HepG2 (cell line): ENCODE measurements around the gene PAXIP1. TPM values are rescaled to one million over a fixed set of nuclear protein-coding genes. Genes with fewer than 3 reads are reported as not detected.

Source experiments
- ATAC-seq: fragments of 200-7000 bp; cut with Tn5 transposase; 3 replicates; pipeline ENCODE4 v1.9.1; 2020; ENCODE audit warnings: mild to moderate bottlenecking, moderate library complexity
- Bru-seq: library from RNA; stranded (reverse); fragments of 400-500 nt; gene quantifications from one replicate; lab custom pipeline; 2021; lab: Mats Ljungman, UMichigan
- BruChase-seq, 2 experiments: library from RNA; stranded (reverse); fragments of 400-500 nt; gene quantifications; one replicate each; lab custom pipeline; 2021; lab: Mats Ljungman, UMichigan
- BruUV-seq: library from RNA; stranded (reverse); fragments of 400-500 nt; replicated peaks from 2 replicates; lab custom pipeline; 2021; lab: Mats Ljungman, UMichigan
- CTCF ChIA-PET: fragments of 300-600 bp; formaldehyde crosslinking; extraction: SDS; loops from one replicate; lab custom pipeline; 2021; ENCODE audit warnings: low total read pairs, inconsistent platforms, low intra/inter-chr PET ratio; lab: Yijun Ruan, JAX
- POLR2A ChIA-PET: fragments of 350-600 bp; sonication (Branson Sonifier 250); formaldehyde crosslinking; loops from one replicate; lab custom pipeline; 2020; ENCODE audit warnings: antibody characterized with exemption, inconsistent platforms; lab: Yijun Ruan, JAX
- DNase-seq: peaks from one replicate; pipeline ENCODE4 v3.0.0-alpha.2; 2015; ENCODE audit warnings: low spot score
- FAIRE-seq: peaks from 3 replicates; lab custom pipeline; 2011; peaks lifted over from hg19 to GRCh38; lab: Jason Lieb, UNC
- H2AFZ ChIP-seq: one replicate; pipeline ENCODE4 v1.6.1; 2011; ENCODE audit warnings: low read length, inconsistent platforms
- H3K27ac ChIP-seq: fragments of 300-600 bp; 3 replicates; pipeline ENCODE4 v1.8.0; 2011; ENCODE audit warnings: mixed run types, mild to moderate bottlenecking, mixed read lengths, low read length, inconsistent platforms; ENCODE audit not compliant: insufficient read depth; ENCODE audit errors: extremely low read length
- H3K27me3 ChIP-seq, 2 experiments: fragments of 200-600 bp in 1 of 2; 2 replicates in 1 of 2; 3 replicates in 1 of 2; pipeline versions ENCODE4 v1.6.0 to v1.8.0; 2011; ENCODE audit warnings: low read length in 2 of 2, mild to moderate bottlenecking in 2 of 2, moderate library complexity in 2 of 2, inconsistent platforms in 1 of 2; ENCODE audit not compliant: insufficient read depth in 2 of 2, control insufficient read depth in 1 of 2
- H3K36me3 ChIP-seq, 2 experiments: fragments of 200-600 bp in 1 of 2; replicated peaks in 1 of 2; 2 replicates in 1 of 2; 3 replicates in 1 of 2; pipeline versions ENCODE4 v1.5.1 to v1.8.0; 2011; ENCODE audit warnings: low read length in 2 of 2, inconsistent platforms in 1 of 2; ENCODE audit not compliant: insufficient read depth in 2 of 2, control insufficient read depth in 1 of 2
- H3K4me1 ChIP-seq: 2 replicates; pipeline ENCODE4 v1.5.1; 2012; ENCODE audit warnings: low read length, inconsistent platforms; ENCODE audit not compliant: insufficient read depth
- H3K4me2 ChIP-seq: 2 replicates; pipeline ENCODE4 v1.6.0; 2011; ENCODE audit warnings: low read depth, low read length, inconsistent platforms
- H3K4me3 ChIP-seq, 3 experiments: fragments of 200-600 bp in 1 of 3; sonication (generic), shearing (Covaris generic) in 1 of 3; replicated peaks in 1 of 3; 2 replicates each; pipeline ENCODE4 v1.5.1; 2011 to 2016; ENCODE audit warnings: low read length in 3 of 3, inconsistent platforms in 2 of 3, low read depth in 2 of 3, mild to moderate bottlenecking in 2 of 3, control low read depth in 1 of 3, mixed read lengths in 1 of 3; ENCODE audit not compliant: insufficient read depth in 1 of 3
- H3K79me2 ChIP-seq: one replicate; pipeline ENCODE4 v1.6.1; 2011; ENCODE audit warnings: low read length, inconsistent platforms; ENCODE audit not compliant: insufficient read depth
- H3K9ac ChIP-seq: 2 replicates; pipeline ENCODE4 v1.6.0; 2011; ENCODE audit warnings: mild to moderate bottlenecking, low read depth, low read length, inconsistent platforms; ENCODE audit not compliant: insufficient read depth
- H3K9me3 ChIP-seq: 2 replicates; pipeline ENCODE4 v1.5.1; 2012; ENCODE audit warnings: mild to moderate bottlenecking, low read length
- H4K20me1 ChIP-seq: 2 replicates; pipeline ENCODE4 v1.6.0; 2011; ENCODE audit warnings: inconsistent platforms, mild to moderate bottlenecking, low read length, moderate library complexity; ENCODE audit not compliant: insufficient read depth
- HOXA3 ChIP-seq: sonication (generic); formaldehyde crosslinking; IDR thresholded peaks from 2 replicates; pipeline ENCODE4 v1.5.0; 2020; ENCODE audit warnings: missing genetic modification reagents
- KAT7 ChIP-seq: IDR thresholded peaks from 2 replicates; pipeline ENCODE4 v1.6.1; 2018; ENCODE audit warnings: borderline replicate concordance, missing compliant biosample characterization
- KAT8 ChIP-seq: IDR thresholded peaks from 2 replicates; pipeline ENCODE4 v1.6.1; 2016; ENCODE audit warnings: missing genetic modification reagents, missing compliant biosample characterization
- POGZ ChIP-seq: sonication (generic); formaldehyde crosslinking; IDR thresholded peaks from 2 replicates; pipeline ENCODE4 v1.4.0; 2020; ENCODE audit warnings: mild to moderate bottlenecking, missing genetic modification reagents
- REL ChIP-seq: sonication (generic); formaldehyde crosslinking; conservative IDR thresholded peaks from 2 replicates; pipeline ENCODE4 v1.8.0; 2022; ENCODE audit warnings: mild to moderate bottlenecking, missing genetic modification reagents, moderate library complexity
- SMARCE1 ChIP-seq: fragments of 450-650 bp; IDR thresholded peaks from 2 replicates; pipeline ENCODE4 v1.6.1; 2017; ENCODE audit warnings: borderline replicate concordance
- TARDBP ChIP-seq: sonication (generic); formaldehyde crosslinking; IDR thresholded peaks from 2 replicates; pipeline ENCODE4 v1.8.0; 2022; ENCODE audit warnings: mild to moderate bottlenecking, missing genetic modification reagents
- ZNF607 ChIP-seq: sonication (generic); formaldehyde crosslinking; IDR thresholded peaks from 2 replicates; pipeline ENCODE4 v1.5.1; 2020; ENCODE audit warnings: missing genetic modification reagents, mild to moderate bottlenecking, borderline replicate concordance
- ZNF724P ChIP-seq: sonication (generic); formaldehyde crosslinking; IDR thresholded peaks from 2 replicates; pipeline ENCODE4 v1.8.0; 2022; ENCODE audit warnings: missing genetic modification reagents, borderline replicate concordance
- WGBS: methylation state at CpG from one replicate; pipeline ENCODE4 v1.1.6; 2017; ENCODE audit warnings: low lambda C conversion rate; 5-methylcytosine and 5-hydroxymethylcytosine counted together
- in situ Hi-C: cut with HindIII; loops from 2 replicates; pipeline ENCODE4 v1.10.0; 2017; ENCODE audit warnings: low pct_unique_long_range_greater_than_20kb; ENCODE audit not compliant: extremely low pct_ligation_motif_present
- intact Hi-C: fragments of 100-400 bp; cut with micrococcal nuclease; formaldehyde crosslinking; loops from one replicate; pipeline ENCODE4 v1.10.0; 2022; ENCODE audit not compliant: unreplicated experiment
- long read RNA-seq, 2 experiments: library from RNA in 1 of 2; library from polyadenylated mRNA in 1 of 2; stranded (forward) in 1 of 2; unstranded in 1 of 2; transcript quantifications; one replicate each; pipeline ENCODE4 v2.0.0, GENCODE V29; 2019 to 2022
- polyA minus RNA-seq, 3 experiments: library from RNA; depleted of rRNA, polyadenylated mRNA; stranded (reverse); fragments of >200 nt; gene quantifications; 2 replicates each; pipeline ENCODE4 v1.2.3, GENCODE V29; 2011; ENCODE audit warnings: low replicate concordance in 1 of 3
- polyA plus RNA-seq, 8 experiments: library from polyadenylated mRNA; depleted of rRNA in 3 of 8; stranded (reverse) in 7 of 8; unstranded in 1 of 8; fragments of >200 nt; fragmentation: Illumina TruSeq in 4 of 8; extraction: Trizol in 4 of 8; gene quantifications; 2 replicates each; pipeline versions ENCODE4 v1.2.1 to v1.2.3, GENCODE V29; 2011 to 2016; ENCODE audit warnings: low read depth in 4 of 8, missing spikeins in 1 of 8, mixed read lengths in 1 of 8; ENCODE audit not compliant: insufficient read depth in 1 of 8
- total RNA-seq, 5 experiments: library from RNA; depleted of rRNA; stranded (reverse); fragments of >200 nt; fragmentation: Illumina TruSeq; extraction: Trizol; gene quantifications; 2 replicates each; pipeline ENCODE4 v1.2.3, GENCODE V29; 2016; ENCODE audit warnings: low read depth in 1 of 5
- TF ChIP-seq, protein P1 (sequence below): sonication (generic); formaldehyde crosslinking; IDR thresholded peaks from 2 replicates; pipeline ENCODE4 v1.5.1; 2020; ENCODE audit warnings: missing genetic modification reagents, mild to moderate bottlenecking, borderline replicate concordance

The PAXIP1 gene, protein sequence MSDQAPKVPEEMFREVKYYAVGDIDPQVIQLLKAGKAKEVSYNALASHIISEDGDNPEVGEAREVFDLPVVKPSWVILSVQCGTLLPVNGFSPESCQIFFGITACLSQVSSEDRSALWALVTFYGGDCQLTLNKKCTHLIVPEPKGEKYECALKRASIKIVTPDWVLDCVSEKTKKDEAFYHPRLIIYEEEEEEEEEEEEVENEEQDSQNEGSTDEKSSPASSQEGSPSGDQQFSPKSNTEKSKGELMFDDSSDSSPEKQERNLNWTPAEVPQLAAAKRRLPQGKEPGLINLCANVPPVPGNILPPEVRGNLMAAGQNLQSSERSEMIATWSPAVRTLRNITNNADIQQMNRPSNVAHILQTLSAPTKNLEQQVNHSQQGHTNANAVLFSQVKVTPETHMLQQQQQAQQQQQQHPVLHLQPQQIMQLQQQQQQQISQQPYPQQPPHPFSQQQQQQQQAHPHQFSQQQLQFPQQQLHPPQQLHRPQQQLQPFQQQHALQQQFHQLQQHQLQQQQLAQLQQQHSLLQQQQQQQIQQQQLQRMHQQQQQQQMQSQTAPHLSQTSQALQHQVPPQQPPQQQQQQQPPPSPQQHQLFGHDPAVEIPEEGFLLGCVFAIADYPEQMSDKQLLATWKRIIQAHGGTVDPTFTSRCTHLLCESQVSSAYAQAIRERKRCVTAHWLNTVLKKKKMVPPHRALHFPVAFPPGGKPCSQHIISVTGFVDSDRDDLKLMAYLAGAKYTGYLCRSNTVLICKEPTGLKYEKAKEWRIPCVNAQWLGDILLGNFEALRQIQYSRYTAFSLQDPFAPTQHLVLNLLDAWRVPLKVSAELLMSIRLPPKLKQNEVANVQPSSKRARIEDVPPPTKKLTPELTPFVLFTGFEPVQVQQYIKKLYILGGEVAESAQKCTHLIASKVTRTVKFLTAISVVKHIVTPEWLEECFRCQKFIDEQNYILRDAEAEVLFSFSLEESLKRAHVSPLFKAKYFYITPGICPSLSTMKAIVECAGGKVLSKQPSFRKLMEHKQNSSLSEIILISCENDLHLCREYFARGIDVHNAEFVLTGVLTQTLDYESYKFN
- total RNA-seq (2016; rRNA removed; fragmentation: Illumina TruSeq; extraction: Trizol), result 16.2 and 17.9 TPM in 2 replicates
- total RNA-seq (2016; cell fraction: cytosol; rRNA removed; fragmentation: Illumina TruSeq; extraction: Trizol; ENCODE audit: low read depth), result 3.7 and 4.4 TPM in 2 replicates
- total RNA-seq (2016; cell fraction: insoluble cytoplasmic fraction; rRNA removed; fragmentation: Illumina TruSeq; extraction: Trizol), result 16.0 and 16.1 TPM in 2 replicates
- total RNA-seq (2016; cell fraction: membrane; rRNA removed; fragmentation: Illumina TruSeq; extraction: Trizol), result 10.2 and 11.0 TPM in 2 replicates
- 18.5 and 20.0 TPM in 2 replicates for total RNA-seq (2016; cell fraction: nucleus; rRNA removed; fragmentation: Illumina TruSeq; extraction: Trizol)
- polyA plus RNA-seq (2011; rRNA removed), result 9.8 and 11.6 TPM in 2 replicates
- 6.8 and 7.5 TPM in 2 replicates for polyA plus RNA-seq (2011; cell fraction: cytosol; rRNA removed)
- polyA plus RNA-seq (2011; cell fraction: nucleus; rRNA removed), result 15.8 and 18.6 TPM in 2 replicates
- 8.2 and 9.0 TPM in 2 replicates for polyA plus RNA-seq (2012)
- polyA plus RNA-seq (2016; cell fraction: cytosol; fragmentation: Illumina TruSeq; extraction: Trizol; ENCODE audit: low read depth), result 1.5 and 1.9 TPM in 2 replicates
- polyA plus RNA-seq (2016; cell fraction: insoluble cytoplasmic fraction; fragmentation: Illumina TruSeq; extraction: Trizol; ENCODE audit: low read depth), result 17.9 and 19.3 TPM in 2 replicates
- polyA plus RNA-seq (2016; cell fraction: membrane; fragmentation: Illumina TruSeq; extraction: Trizol; ENCODE audit: low read depth), result 4.7 and 5.0 TPM in 2 replicates
- polyA plus RNA-seq (2016; cell fraction: nucleus; fragmentation: Illumina TruSeq; extraction: Trizol; ENCODE audit: insufficient read depth, low read depth), result 27.3 and 29.4 TPM in 2 replicates
- polyA minus RNA-seq (2011; rRNA and poly(A)+ RNA removed; ENCODE audit: low replicate concordance), result 6.8 and 10.0 TPM in 2 replicates
- 2.4 and 3.0 TPM in 2 replicates for polyA minus RNA-seq (2011; cell fraction: cytosol; rRNA and poly(A)+ RNA removed)
- 13.0 and 15.5 TPM in 2 replicates for polyA minus RNA-seq (2011; cell fraction: nucleus; rRNA and poly(A)+ RNA removed)
- percentile 80 among the genes with signal in this experiment for Bru-seq, nascent RNA
- BruChase-seq, experiment 1, labeled RNA remaining after a 6-hour chase, result percentile 79 among the genes with signal in this experiment
- BruChase-seq, experiment 2, labeled RNA remaining after a 2-hour chase, result percentile 79 among the genes with signal in this experiment
- long read RNA-seq, experiment 1, partial matches to known transcripts, result 5 of 7 reads
- long read RNA-seq, experiment 1, other reads (novel, unspliced or antisense), result 1 of 7 reads
- long read RNA-seq, experiment 2, partial matches to known transcripts, result 3 of 5 reads
- long read RNA-seq, experiment 2, other reads (novel, unspliced or antisense), result 1 of 5 reads

GRCh38 chr7:155003092-155003375 lies at the start of gene PAXIP1:
TSS of gene PAXIP1 (minus strand) at chr7:155003124. CDS start at chr7:155002929, 195 bp downstream.
- 0% methylated on average over 6 of the region's 44 CpGs for WGBS
- DNase-seq, result peak; percentile 29
- no peak within 1 kb of the TSS for H2AFZ ChIP-seq
- TF ChIP-seq, protein P1, sequence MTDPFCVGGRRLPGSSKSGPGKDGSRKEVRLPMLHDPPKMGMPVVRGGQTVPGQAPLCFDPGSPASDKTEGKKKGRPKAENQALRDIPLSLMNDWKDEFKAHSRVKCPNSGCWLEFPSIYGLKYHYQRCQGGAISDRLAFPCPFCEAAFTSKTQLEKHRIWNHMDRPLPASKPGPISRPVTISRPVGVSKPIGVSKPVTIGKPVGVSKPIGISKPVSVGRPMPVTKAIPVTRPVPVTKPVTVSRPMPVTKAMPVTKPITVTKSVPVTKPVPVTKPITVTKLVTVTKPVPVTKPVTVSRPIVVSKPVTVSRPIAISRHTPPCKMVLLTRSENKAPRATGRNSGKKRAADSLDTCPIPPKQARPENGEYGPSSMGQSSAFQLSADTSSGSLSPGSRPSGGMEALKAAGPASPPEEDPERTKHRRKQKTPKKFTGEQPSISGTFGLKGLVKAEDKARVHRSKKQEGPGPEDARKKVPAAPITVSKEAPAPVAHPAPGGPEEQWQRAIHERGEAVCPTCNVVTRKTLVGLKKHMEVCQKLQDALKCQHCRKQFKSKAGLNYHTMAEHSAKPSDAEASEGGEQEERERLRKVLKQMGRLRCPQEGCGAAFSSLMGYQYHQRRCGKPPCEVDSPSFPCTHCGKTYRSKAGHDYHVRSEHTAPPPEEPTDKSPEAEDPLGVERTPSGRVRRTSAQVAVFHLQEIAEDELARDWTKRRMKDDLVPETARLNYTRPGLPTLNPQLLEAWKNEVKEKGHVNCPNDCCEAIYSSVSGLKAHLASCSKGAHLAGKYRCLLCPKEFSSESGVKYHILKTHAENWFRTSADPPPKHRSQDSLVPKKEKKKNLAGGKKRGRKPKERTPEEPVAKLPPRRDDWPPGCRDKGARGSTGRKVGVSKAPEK (CRISPR knock-in tag), result no peak
- TF ChIP-seq REL, result no peak
- TF ChIP-seq KAT8 (CRISPR knock-in tag), result no peak
- no peak for TF ChIP-seq SMARCE1
- no peak for TF ChIP-seq KAT7 (CRISPR knock-in tag)
- TF ChIP-seq TARDBP, result no peak
- TF ChIP-seq ZNF724P (CRISPR knock-in tag), result no peak
- peak; percentile 30; the same call in 1 of the 2 replicates for TF ChIP-seq HOXA3 (CRISPR knock-in tag)
- 0 out of 2 replicates have a peak, but pooled peaks have one; percentile 3 for TF ChIP-seq ZNF607 (CRISPR knock-in tag)
- TF ChIP-seq POGZ (CRISPR knock-in tag), result no peak

More at GRCh38 chr7:155003092-155003375, at the start of gene PAXIP1:
- no peaks in the 10 kb centered on the region; a peak in 1 of 5 replicates for H3K27me3 ChIP-seq
- no peaks in the 10 kb centered on the region for H3K9me3 ChIP-seq
- POLR2A ChIA-PET, result interaction anchor here (1.1 to 1.4 kb wide), 2 partner anchors 9 to 75 kb away, joined by 3 to 4 read pairs; no protein-coding TSS in a partner anchor
- H3K79me2 ChIP-seq, result peaks cover 42% of the 10 kb centered on the region
- H3K4me1 ChIP-seq, result peaks cover 36% of the 10 kb centered on the region
- no peak for FAIRE-seq
- H3K9ac ChIP-seq, result peak within 1 kb of the TSS; percentile 98
- no TSS peak for BruUV-seq
- H3K27ac ChIP-seq, result peak within 1 kb of the TSS; percentile 95
- in situ Hi-C loops (no loop called here), intact Hi-C loops (no loop called here)
- CTCF ChIA-PET, result no interaction called here
- peak within 1 kb of the TSS; percentile 86 for H3K4me2 ChIP-seq
- H4K20me1 ChIP-seq, result no peaks in the 10 kb centered on the region
- peak within 1 kb of the TSS; percentile 63 to 99 (median 97) for H3K4me3 ChIP-seq
- peaks cover under 1 to 5% of the 10 kb centered on the region in 2 experiments; a peak in 3 of 5 replicates for H3K36me3 ChIP-seq
- peak; percentile 53 for ATAC-seq
